K562 (cell line): Measurements from ENCODE around the gene ATP13A4. TPM values are rescaled to one million over a fixed set of nuclear protein-coding genes. Genes with fewer than 3 reads are reported as not detected.

Experiments used
- ATF4 ChIP-seq: fragments of 450-650 bp; formaldehyde crosslinking; IDR thresholded peaks from 2 replicates; pipeline ENCODE4 v1.4.0; 2022; ENCODE audit warnings: mild to moderate bottlenecking, moderate library complexity
- GATA2 ChIP-seq: sonication (generic); formaldehyde crosslinking; IDR thresholded peaks from 2 replicates; pipeline ENCODE4 v1.4.0; 2020; ENCODE audit warnings: mild to moderate bottlenecking, missing genetic modification reagents
- HNRNPUL1 ChIP-seq: fragments of 200-400 bp; formaldehyde crosslinking; IDR thresholded peaks from 2 replicates; pipeline ENCODE4 v1.6.1; 2017; ENCODE audit warnings: low read length
- IRF9 ChIP-seq: fragments of 450-650 bp; IDR thresholded peaks from 2 replicates; pipeline ENCODE4 v1.6.1; 2016; ENCODE audit warnings: missing biosample characterization, missing genetic modification characterization
- KDM2B ChIP-seq: fragments of 250-450 bp; sonication (Bioruptor Pico); IDR thresholded peaks from 2 replicates; pipeline ENCODE4 v1.8.0; 2021; ENCODE audit warnings: mild to moderate bottlenecking, moderate library complexity
- NFRKB ChIP-seq: fragments of 450-650 bp; IDR thresholded peaks from 2 replicates; pipeline ENCODE4 v1.6.1; 2016; ENCODE audit warnings: low read depth
- RBM14 ChIP-seq: fragments of 200-400 bp; formaldehyde crosslinking; IDR thresholded peaks from 2 replicates; pipeline ENCODE4 v1.6.1; 2018; ENCODE audit warnings: low read depth, mild to moderate bottlenecking, low read length, moderate library complexity, borderline replicate concordance; ENCODE audit not compliant: insufficient read depth
- RBM22 ChIP-seq: fragments of 200-400 bp; formaldehyde crosslinking; IDR thresholded peaks from 2 replicates; pipeline ENCODE4 v1.6.1; 2018; ENCODE audit warnings: low read length, low read depth; ENCODE audit not compliant: poor library complexity, severe bottlenecking
- STAT5B ChIP-seq: fragments of 250-450 bp; sonication (Bioruptor Pico); IDR thresholded peaks from 2 replicates; pipeline ENCODE4 v1.8.0; 2021; ENCODE audit warnings: mild to moderate bottlenecking, inconsistent platforms
- TGIF2 ChIP-seq: sonication (generic); formaldehyde crosslinking; IDR thresholded peaks from 2 replicates; pipeline ENCODE4 v1.8.1; 2022; ENCODE audit warnings: mild to moderate bottlenecking, missing genetic modification reagents, moderate library complexity
- THRA ChIP-seq: fragments of 450-650 bp; IDR thresholded peaks from 2 replicates; pipeline ENCODE4 v1.6.1; 2017; ENCODE audit warnings: mild to moderate bottlenecking, moderate library complexity
- ZNF143 ChIP-seq: sonication (generic); formaldehyde crosslinking; IDR thresholded peaks from 2 replicates; pipeline ENCODE4 v1.9.0; 2022; ENCODE audit warnings: mild to moderate bottlenecking, missing genetic modification reagents
- ZNF239 ChIP-seq: fragments of 250-450 bp; sonication (Bioruptor Pico); IDR thresholded peaks from 2 replicates; pipeline ENCODE4 v1.4.0; 2020; ENCODE audit warnings: mild to moderate bottlenecking
- ZNF41 ChIP-seq: fragments of 250-450 bp; sonication (Bioruptor Pico); conservative IDR thresholded peaks from 2 replicates; pipeline ENCODE4 v1.4.0; 2020; ENCODE audit warnings: mild to moderate bottlenecking
- ZNF644 ChIP-seq: fragments of 200-800 bp; sonication (Bioruptor generic); IDR thresholded peaks from 2 replicates; pipeline ENCODE4 v1.6.1; 2016; ENCODE audit warnings: low read depth, missing genetic modification characterization, missing compliant biosample characterization
- ZNF695 ChIP-seq: fragments of 450-650 bp; formaldehyde crosslinking; IDR thresholded peaks from 2 replicates; pipeline ENCODE4 v1.4.0; 2020; ENCODE audit warnings: mild to moderate bottlenecking, moderate library complexity
- ZNF830 ChIP-seq: fragments of 250-450 bp; sonication (Bioruptor Pico); IDR thresholded peaks from 2 replicates; pipeline ENCODE4 v1.5.0; 2021; ENCODE audit warnings: mild to moderate bottlenecking
- polyA plus RNA-seq, 8 experiments: library from polyadenylated mRNA; depleted of rRNA in 4 of 8; stranded (reverse) in 5 of 8; unstranded in 3 of 8; fragments of >200 nt; fragmentation: Nextera tagmentation in 2 of 8; fragmentation: Illumina TruSeq in 1 of 8; extraction: Ambion mirVana in 2 of 8; extraction: Trizol in 1 of 8; gene quantifications; 2 replicates each; pipeline versions ENCODE4 v1.2.1 to v1.2.3, GENCODE V29; 2011 to 2014; ENCODE audit warnings: inconsistent platforms in 1 of 8, missing spikeins in 1 of 8
- total RNA-seq, 7 experiments: library from RNA; depleted of rRNA in 6 of 7; stranded (reverse); fragments of >200 nt in 6 of 7; fragmentation: Illumina TruSeq in 2 of 7; extraction: Trizol in 2 of 7; gene quantifications; 2 replicates each; pipeline versions ENCODE4 v1.2.1 to v1.2.3, GENCODE V29; 2011 to 2021; ENCODE audit warnings: low replicate concordance in 1 of 7
- TF ChIP-seq, protein P1 (sequence below): sonication (generic); formaldehyde crosslinking; IDR thresholded peaks from 2 replicates; pipeline ENCODE4 v1.8.0; 2022; ENCODE audit warnings: mild to moderate bottlenecking, missing genetic modification reagents
- TF ChIP-seq, protein P2 (sequence below): fragments of 250-450 bp; sonication (Bioruptor Pico); IDR thresholded peaks from 2 replicates; pipeline ENCODE4 v1.4.0; 2020; ENCODE audit warnings: mild to moderate bottlenecking, moderate library complexity
- TF ChIP-seq, protein P3 (sequence below): fragments of 250-450 bp; sonication (Bioruptor Pico); IDR thresholded peaks from 2 replicates; pipeline ENCODE4 v1.8.0; 2022; ENCODE audit warnings: moderate library complexity, mild to moderate bottlenecking, inconsistent platforms

Gene ATP13A4
- total and polyA plus RNA-seq, 9 of the 15 experiments (the other 6 are each of a cell fraction or from before 2014, with no cell fraction given): 0.03 to 0.14 (median 0.07) TPM; not detected in 6

DNA sequence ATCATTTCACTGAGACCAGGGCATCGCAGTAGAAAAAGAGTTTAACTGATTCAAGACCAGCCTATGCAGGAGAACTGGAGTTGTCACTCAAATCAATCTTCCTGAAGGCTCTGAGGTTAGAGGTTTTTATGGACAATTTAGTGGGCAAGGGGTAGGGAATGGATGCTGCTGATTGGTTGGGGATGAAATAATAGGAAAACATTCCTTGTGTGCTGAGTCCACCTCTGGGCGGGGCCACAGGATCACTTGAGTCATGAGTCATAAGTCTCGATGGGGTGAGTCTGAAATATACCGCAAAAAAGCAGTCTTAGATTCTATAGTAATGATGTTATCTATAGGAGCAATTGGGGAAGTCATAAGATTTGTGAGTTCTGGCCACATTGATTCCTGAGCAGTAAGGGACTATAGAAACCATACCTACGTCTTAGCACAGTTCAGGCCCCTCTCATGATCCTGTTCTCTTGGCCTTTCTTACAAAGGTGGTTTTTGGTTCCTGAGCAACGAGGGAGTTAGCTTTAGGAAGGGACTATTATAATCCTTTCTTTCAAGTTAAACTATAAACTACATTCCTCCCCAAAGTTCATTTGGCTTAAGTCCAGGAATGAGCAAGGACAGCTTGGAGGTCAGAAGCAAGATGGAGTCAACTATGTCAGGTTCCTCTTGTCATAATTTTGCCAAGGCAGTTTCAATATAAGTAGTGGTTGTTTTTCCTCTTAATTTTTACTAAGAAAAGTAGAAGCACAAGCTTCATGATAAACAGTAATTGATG lies 35.6 kb upstream of the ATP13A4 start (continued):
- TF ChIP-seq, protein P1, sequence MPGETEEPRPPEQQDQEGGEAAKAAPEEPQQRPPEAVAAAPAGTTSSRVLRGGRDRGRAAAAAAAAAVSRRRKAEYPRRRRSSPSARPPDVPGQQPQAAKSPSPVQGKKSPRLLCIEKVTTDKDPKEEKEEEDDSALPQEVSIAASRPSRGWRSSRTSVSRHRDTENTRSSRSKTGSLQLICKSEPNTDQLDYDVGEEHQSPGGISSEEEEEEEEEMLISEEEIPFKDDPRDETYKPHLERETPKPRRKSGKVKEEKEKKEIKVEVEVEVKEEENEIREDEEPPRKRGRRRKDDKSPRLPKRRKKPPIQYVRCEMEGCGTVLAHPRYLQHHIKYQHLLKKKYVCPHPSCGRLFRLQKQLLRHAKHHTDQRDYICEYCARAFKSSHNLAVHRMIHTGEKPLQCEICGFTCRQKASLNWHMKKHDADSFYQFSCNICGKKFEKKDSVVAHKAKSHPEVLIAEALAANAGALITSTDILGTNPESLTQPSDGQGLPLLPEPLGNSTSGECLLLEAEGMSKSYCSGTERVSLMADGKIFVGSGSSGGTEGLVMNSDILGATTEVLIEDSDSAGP: no peak
- 0 out of 2 replicates have a peak, but pooled peaks have one; percentile 53 for TF ChIP-seq ATF4 (CRISPR knock-in tag)
- TF ChIP-seq, protein P2, sequence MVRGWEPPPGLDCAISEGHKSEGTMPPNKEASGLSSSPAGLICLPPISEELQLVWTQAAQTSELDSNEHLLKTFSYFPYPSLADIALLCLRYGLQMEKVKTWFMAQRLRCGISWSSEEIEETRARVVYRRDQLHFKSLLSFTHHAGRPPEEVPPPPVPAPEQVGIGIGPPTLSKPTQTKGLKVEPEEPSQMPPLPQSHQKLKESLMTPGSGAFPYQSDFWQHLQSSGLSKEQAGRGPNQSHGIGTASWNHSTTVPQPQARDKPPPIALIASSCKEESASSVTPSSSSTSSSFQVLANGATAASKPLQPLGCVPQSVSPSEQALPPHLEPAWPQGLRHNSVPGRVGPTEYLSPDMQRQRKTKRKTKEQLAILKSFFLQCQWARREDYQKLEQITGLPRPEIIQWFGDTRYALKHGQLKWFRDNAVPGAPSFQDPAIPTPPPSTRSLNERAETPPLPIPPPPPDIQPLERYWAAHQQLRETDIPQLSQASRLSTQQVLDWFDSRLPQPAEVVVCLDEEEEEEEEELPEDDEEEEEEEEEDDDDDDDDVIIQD (CRISPR knock-in tag): no peak
- peak; percentile 96 for TF ChIP-seq ZNF644 (tag)
- TF ChIP-seq, protein P3, sequence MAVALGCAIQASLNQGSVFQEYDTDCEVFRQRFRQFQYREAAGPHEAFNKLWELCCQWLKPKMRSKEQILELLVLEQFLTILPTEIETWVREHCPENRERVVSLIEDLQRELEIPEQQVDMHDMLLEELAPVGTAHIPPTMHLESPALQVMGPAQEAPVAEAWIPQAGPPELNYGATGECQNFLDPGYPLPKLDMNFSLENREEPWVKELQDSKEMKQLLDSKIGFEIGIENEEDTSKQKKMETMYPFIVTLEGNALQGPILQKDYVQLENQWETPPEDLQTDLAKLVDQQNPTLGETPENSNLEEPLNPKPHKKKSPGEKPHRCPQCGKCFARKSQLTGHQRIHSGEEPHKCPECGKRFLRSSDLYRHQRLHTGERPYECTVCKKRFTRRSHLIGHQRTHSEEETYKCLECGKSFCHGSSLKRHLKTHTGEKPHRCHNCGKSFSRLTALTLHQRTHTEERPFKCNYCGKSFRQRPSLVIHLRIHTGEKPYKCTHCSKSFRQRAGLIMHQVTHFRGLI (CRISPR knock-in tag): peak; percentile 74; the same call in 1 of the 2 replicates
- TF ChIP-seq HNRNPUL1: no peak
- no peak for TF ChIP-seq GATA2 (CRISPR knock-in tag)
- TF ChIP-seq KDM2B: 0 out of 2 replicates have a peak, but pooled peaks have one; percentile 73
- TF ChIP-seq ZNF143: no peak
- no peak for TF ChIP-seq TGIF2 (CRISPR knock-in tag)
- no peak for TF ChIP-seq RBM22
- no peak for TF ChIP-seq NFRKB
- no peak for TF ChIP-seq RBM14
- no peak for TF ChIP-seq THRA
- peak; percentile 81 for TF ChIP-seq ZNF239 (CRISPR knock-in tag)
- peak; percentile 90 for TF ChIP-seq IRF9 (tag)
- peak; percentile 39; the same call in 1 of the 2 replicates for TF ChIP-seq STAT5B (CRISPR knock-in tag)
- no peak for TF ChIP-seq ZNF695 (CRISPR knock-in tag)
- TF ChIP-seq ZNF41: peak; percentile 88
- no peak for TF ChIP-seq ZNF830 (CRISPR knock-in tag)
